CD14-positive monocyte (primary cell): ENCODE data around the gene CCR6. TPM values are rescaled to one million over a fixed set of nuclear protein-coding genes. Genes with fewer than 3 reads are reported as not detected.
A peak's percentile ranks its signal among the peaks of the same experiment; 100 is the strongest.

Experiments
- DNase-seq, 3 donors: peaks; one replicate each; pipeline ENCODE4 v3.0.0-alpha.2; 2011 to 2022
- H2AFZ ChIP-seq: 2 replicates; pipeline ENCODE4 v1.6.0; 2012; ENCODE audit warnings: mild to moderate bottlenecking, low read depth, low read length, inconsistent platforms; ENCODE audit not compliant: insufficient read depth, poor library complexity, severe bottlenecking
- H3K27ac ChIP-seq, 2 donors: 1 replicate in 1 of 2; 2 replicates in 1 of 2; pipeline ENCODE4 v1.5.1; 2012 to 2013; ENCODE audit warnings: low read length in 2 of 2, control low read depth in 1 of 2, inconsistent platforms in 1 of 2, low read depth in 1 of 2, mild to moderate bottlenecking in 1 of 2
- H3K27me3 ChIP-seq, 2 donors: one replicate each; pipeline versions ENCODE4 v1.6.0 to v1.6.1; 2011 to 2013; ENCODE audit warnings: low read length in 2 of 2; ENCODE audit not compliant: control insufficient read depth in 2 of 2, insufficient read depth in 2 of 2
- H3K36me3 ChIP-seq, 2 donors: replicated peaks in 1 of 2; 1 replicate in 1 of 2; 2 replicates in 1 of 2; pipeline versions ENCODE4 v1.5.1 to v1.6.1; 2012 to 2013; ENCODE audit warnings: low read length in 2 of 2, control low read depth in 1 of 2, inconsistent platforms in 1 of 2, mild to moderate bottlenecking in 1 of 2; ENCODE audit not compliant: insufficient read depth in 2 of 2, control insufficient read depth in 1 of 2
- H3K4me1 ChIP-seq, 2 donors: 1 replicate in 1 of 2; 2 replicates in 1 of 2; pipeline versions ENCODE4 v1.5.1 to v1.6.1; 2012 to 2013; ENCODE audit warnings: low read length in 2 of 2, control low read depth in 1 of 2, inconsistent platforms in 1 of 2, mild to moderate bottlenecking in 1 of 2, moderate library complexity in 1 of 2; ENCODE audit not compliant: insufficient read depth in 2 of 2, control insufficient read depth in 1 of 2
- H3K4me2 ChIP-seq: replicated peaks from 2 replicates; pipeline ENCODE3; 2012; ENCODE audit warnings: low read length, moderate library complexity, mild to moderate bottlenecking; ENCODE audit not compliant: poor library complexity, severe bottlenecking; ENCODE audit errors: extremely low read depth
- H3K4me3 ChIP-seq, 3 experiments: fragments of 200-600 bp in 1 of 3; sonication (generic) in 1 of 3; replicated peaks in 1 of 3; 1 replicate in 2 of 3; 2 replicates in 1 of 3; pipeline ENCODE4 v1.5.1; 2011 to 2013; ENCODE audit warnings: low read length in 3 of 3, mild to moderate bottlenecking in 3 of 3, control low read depth in 2 of 3, low read depth in 2 of 3, inconsistent platforms in 1 of 3, moderate library complexity in 1 of 3
- H3K79me2 ChIP-seq: 2 replicates; pipeline ENCODE4 v1.6.0; 2012; ENCODE audit warnings: mild to moderate bottlenecking, control low read depth, inconsistent platforms, low read length, moderate library complexity; ENCODE audit not compliant: insufficient read depth
- H3K9ac ChIP-seq: 2 replicates; pipeline ENCODE4 v1.6.0; 2017; ENCODE audit warnings: low read length, mild to moderate bottlenecking; ENCODE audit not compliant: insufficient read depth, poor library complexity, severe bottlenecking
- H3K9me3 ChIP-seq, 2 donors: replicated peaks in 1 of 2; 1 replicate in 1 of 2; 2 replicates in 1 of 2; pipeline versions ENCODE4 v1.5.1 to v1.6.1; 2012 to 2013; ENCODE audit warnings: low read length in 2 of 2, control low read depth in 1 of 2; ENCODE audit not compliant: control insufficient read depth in 1 of 2, insufficient read depth in 1 of 2
- H4K20me1 ChIP-seq: 2 replicates; pipeline ENCODE4 v1.6.0; 2012; ENCODE audit warnings: mild to moderate bottlenecking, low read length, control low read depth, moderate library complexity; ENCODE audit not compliant: insufficient read depth
- H3K27ac Mint-ChIP-seq, 7 donors: one replicate each; pipeline ENCODE4 v1.8.0; 2020; ENCODE audit warnings: mild to moderate bottlenecking in 7 of 7, mixed read lengths in 7 of 7, moderate library complexity in 6 of 7, inconsistent platforms in 2 of 7
- H3K27me3 Mint-ChIP-seq, 3 donors: one replicate each; pipeline ENCODE4 v1.8.0; 2021 to 2022; ENCODE audit warnings: low read depth in 3 of 3, mild to moderate bottlenecking in 3 of 3, mixed read lengths in 3 of 3, moderate library complexity in 3 of 3, inconsistent platforms in 1 of 3
- H3K36me3 Mint-ChIP-seq, 2 donors: one replicate each; pipeline ENCODE4 v1.8.0; 2020; ENCODE audit warnings: mixed read lengths in 2 of 2, inconsistent platforms in 1 of 2, mild to moderate bottlenecking in 1 of 2
- H3K4me1 Mint-ChIP-seq: one replicate; pipeline ENCODE4 v1.8.0; 2020; ENCODE audit warnings: mild to moderate bottlenecking, mixed read lengths
- H3K4me3 Mint-ChIP-seq, 2 donors: one replicate each; pipeline ENCODE4 v1.8.0; 2020; ENCODE audit warnings: mild to moderate bottlenecking in 2 of 2, mixed read lengths in 2 of 2, moderate library complexity in 1 of 2
- H3K9me3 Mint-ChIP-seq, 7 donors: one replicate each; pipeline ENCODE4 v1.8.0; 2020 to 2022; ENCODE audit warnings: mixed read lengths in 7 of 7, mild to moderate bottlenecking in 6 of 7, moderate library complexity in 6 of 7, inconsistent platforms in 2 of 7
- WGBS: methylation state at CpG from one replicate; pipeline ENCODE4 v1.1.5; 2013; ENCODE audit warnings: missing lambda C conversion rate; ENCODE audit not compliant: insufficient coverage; 5-methylcytosine and 5-hydroxymethylcytosine counted together
- intact Hi-C, 2 donors: fragments of 100-400 bp; cut with micrococcal nuclease; formaldehyde crosslinking; loops; one replicate each; pipeline versions ENCODE4 v1.15.0 to v1.15.1; 2023
- polyA plus RNA-seq, 3 donors: library from polyadenylated mRNA; depleted of rRNA in 1 of 3; unstranded in 2 of 3; stranded (reverse) in 1 of 3; fragments of 300-500 nt in 2 of 3; fragments of >200 nt in 1 of 3; fragmentation: Illumina TruSeq in 2 of 3; gene quantifications; 1 replicate in 2 of 3; 2 replicates in 1 of 3; pipeline ENCODE4 v1.2.3, GENCODE V29; 2012 to 2021
- TF ChIP-seq, protein P1 (sequence below): fragments of 200-600 bp; IDR thresholded peaks from one replicate; pipeline ENCODE4 v1.8.0; 2022; ENCODE audit warnings: antibody characterized with exemption, mild to moderate bottlenecking

The CCR6 gene
- polyA plus RNA-seq, 3 donors = 0.07 to 0.43 TPM; not detected in 1

DNA sequence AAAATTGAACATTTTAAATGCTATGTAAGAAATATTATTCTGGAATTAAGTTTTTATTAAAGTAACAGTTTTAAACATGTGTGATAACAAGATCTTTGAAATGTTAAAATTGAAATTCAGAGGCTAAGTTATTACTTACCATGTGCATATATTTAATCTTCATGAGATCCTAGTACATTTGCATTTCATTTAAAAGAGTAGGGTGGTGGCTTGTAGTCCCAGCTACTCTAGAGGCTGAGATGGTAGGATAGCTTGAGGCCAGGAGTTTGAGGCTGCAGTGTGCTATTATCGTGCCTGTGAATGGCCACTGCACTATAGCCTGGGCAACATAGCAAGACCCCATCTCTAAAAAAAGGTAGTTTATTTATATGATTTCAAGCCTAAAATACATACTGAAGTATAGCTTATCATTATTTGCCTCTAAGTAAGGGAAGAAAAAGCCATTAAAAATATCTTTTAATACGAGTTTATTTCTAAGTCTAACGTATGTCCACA lies 3.0 kb downstream of the CCR6 start:
- H3K27me3 Mint-ChIP-seq = peaks cover 0 to 3% (median 2%) of the 10 kb centered on the region in 3 donors
- H3K27me3 ChIP-seq = no peaks in the 10 kb centered on the region
- no peak overlapping the region for H2AFZ ChIP-seq
- H3K9me3 Mint-ChIP-seq = peaks cover 0 to 5% (median 4%) of the 10 kb centered on the region in 7 donors
- H3K36me3 ChIP-seq = no peaks in the 10 kb centered on the region
- no peak overlapping the region for H3K9ac ChIP-seq
- H3K36me3 Mint-ChIP-seq = no peaks in the 10 kb centered on the region
- no peak overlapping the region for H3K27ac Mint-ChIP-seq
- no CpG with 5 or more reads among the region's 3 CpGs for WGBS
- TF ChIP-seq, protein P1, sequence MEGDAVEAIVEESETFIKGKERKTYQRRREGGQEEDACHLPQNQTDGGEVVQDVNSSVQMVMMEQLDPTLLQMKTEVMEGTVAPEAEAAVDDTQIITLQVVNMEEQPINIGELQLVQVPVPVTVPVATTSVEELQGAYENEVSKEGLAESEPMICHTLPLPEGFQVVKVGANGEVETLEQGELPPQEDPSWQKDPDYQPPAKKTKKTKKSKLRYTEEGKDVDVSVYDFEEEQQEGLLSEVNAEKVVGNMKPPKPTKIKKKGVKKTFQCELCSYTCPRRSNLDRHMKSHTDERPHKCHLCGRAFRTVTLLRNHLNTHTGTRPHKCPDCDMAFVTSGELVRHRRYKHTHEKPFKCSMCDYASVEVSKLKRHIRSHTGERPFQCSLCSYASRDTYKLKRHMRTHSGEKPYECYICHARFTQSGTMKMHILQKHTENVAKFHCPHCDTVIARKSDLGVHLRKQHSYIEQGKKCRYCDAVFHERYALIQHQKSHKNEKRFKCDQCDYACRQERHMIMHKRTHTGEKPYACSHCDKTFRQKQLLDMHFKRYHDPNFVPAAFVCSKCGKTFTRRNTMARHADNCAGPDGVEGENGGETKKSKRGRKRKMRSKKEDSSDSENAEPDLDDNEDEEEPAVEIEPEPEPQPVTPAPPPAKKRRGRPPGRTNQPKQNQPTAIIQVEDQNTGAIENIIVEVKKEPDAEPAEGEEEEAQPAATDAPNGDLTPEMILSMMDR = no peak
- no peak overlapping the region for H3K27ac ChIP-seq
- intact Hi-C loops = no loop called here
- H3K9me3 ChIP-seq = peaks cover 0 to 6% of the 10 kb centered on the region in 2 donors
- H3K4me1 ChIP-seq = peaks cover 6 to 7% of the 10 kb centered on the region in 2 donors
- H4K20me1 ChIP-seq = no peaks in the 10 kb centered on the region
- H3K4me3 ChIP-seq = no peak overlapping the region
- H3K79me2 ChIP-seq = no peaks in the 10 kb centered on the region
- H3K4me3 Mint-ChIP-seq = no peak overlapping the region
- peaks cover 8% of the 10 kb centered on the region for H3K4me1 Mint-ChIP-seq
- no peak overlapping the region for H3K4me2 ChIP-seq
- DNase-seq = no peak

DNA sequence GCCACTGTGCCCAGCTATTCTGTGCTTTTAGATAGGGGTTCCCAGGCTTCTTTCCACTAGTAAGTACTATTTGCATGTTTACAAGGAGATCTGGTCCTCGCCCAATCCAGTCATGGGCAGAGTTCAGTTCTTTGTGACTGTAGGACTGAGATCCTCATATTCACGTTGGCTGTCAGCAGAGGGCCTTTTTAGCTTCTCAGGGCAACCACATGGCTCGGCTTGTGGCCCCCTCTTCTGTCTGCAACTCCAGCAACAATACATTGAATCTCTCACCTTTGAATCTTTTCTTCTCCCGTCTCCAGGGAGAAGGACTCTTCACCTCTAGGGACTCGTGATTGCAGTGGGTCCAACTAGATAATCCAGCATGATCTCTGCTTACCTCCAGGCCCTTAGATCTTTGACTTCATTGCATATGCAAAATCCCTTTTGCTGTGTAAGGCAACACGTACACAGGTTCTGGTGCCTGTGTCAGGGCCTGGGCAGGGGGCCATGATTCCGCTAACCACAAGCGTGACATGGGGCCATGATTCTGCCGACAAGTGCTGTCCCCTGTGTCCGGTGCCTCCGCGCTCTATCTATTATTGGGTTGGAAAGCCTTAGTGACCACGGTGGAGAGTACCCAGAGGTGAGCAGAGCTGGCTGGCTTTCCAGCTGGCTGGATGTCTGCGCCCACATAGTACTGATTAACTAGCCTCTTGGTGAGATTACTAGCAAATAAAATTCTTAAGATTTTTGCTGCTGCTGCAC lies 5.1 kb downstream of the CCR6 start:
- Histone ChIP-seq H3K4me1 (peaks cover 4% of the 10 kb centered on the region in 2 donors), H3K4me2 (no peak overlapping the region), H3K27me3 (no peaks in the 10 kb centered on the region), H4K20me1 (no peaks in the 10 kb centered on the region), H3K4me3 (no peak overlapping the region), H3K9ac (no peak overlapping the region), H3K27ac (no peak overlapping the region), H3K9me3 (peaks cover 0 to 6% of the 10 kb centered on the region in 2 donors), H2AFZ (no peak overlapping the region), H3K79me2 (no peaks in the 10 kb centered on the region), H3K36me3 (no peaks in the 10 kb centered on the region)
- H3K9me3 Mint-ChIP-seq = peaks cover 0 to 5% (median 4%) of the 10 kb centered on the region in 7 donors
- no peak for DNase-seq
- 96% methylated on average over 12 of the region's 14 CpGs for WGBS
- H3K36me3 Mint-ChIP-seq = no peaks in the 10 kb centered on the region
- H3K4me3 Mint-ChIP-seq = no peak overlapping the region
- intact Hi-C loops = no loop called here
- TF ChIP-seq, protein P1 = no peak
- peaks cover 6% of the 10 kb centered on the region for H3K4me1 Mint-ChIP-seq
- peaks cover 0 to 6% (median 5%) of the 10 kb centered on the region in 3 donors for H3K27me3 Mint-ChIP-seq
- peak overlapping the region in 1 of 7 donors; percentile 59 for H3K27ac Mint-ChIP-seq
